HEK293T (cell line): ENCODE measurements around the gene GPR39.

Experiments used
- ARNT ChIP-seq: fragments of 450-650 bp; IDR thresholded peaks from 2 replicates; pipeline ENCODE4 v1.6.1; 2017; ENCODE audit warnings: mild to moderate bottlenecking
- BHLHE40 ChIP-seq: fragments of 450-650 bp; IDR thresholded peaks from 2 replicates; pipeline ENCODE4 v1.6.1; 2016; ENCODE audit warnings: mild to moderate bottlenecking, moderate library complexity, borderline replicate concordance
- ELF4 ChIP-seq: fragments of 450-650 bp; IDR thresholded peaks from 2 replicates; pipeline ENCODE4 v1.6.1; 2017; ENCODE audit warnings: antibody characterized with exemption
- FOXA1 ChIP-seq: fragments of 450-650 bp; IDR thresholded peaks from 2 replicates; pipeline ENCODE4 v1.6.1; 2016; ENCODE audit warnings: mild to moderate bottlenecking
- FOXK2 ChIP-seq: fragments of 450-650 bp; IDR thresholded peaks from 2 replicates; pipeline ENCODE4 v1.6.1; 2016; ENCODE audit warnings: mild to moderate bottlenecking
- FOXM1 ChIP-seq: fragments of 450-650 bp; IDR thresholded peaks from 2 replicates; pipeline ENCODE4 v1.6.1; 2017; ENCODE audit warnings: mild to moderate bottlenecking, borderline replicate concordance
- HDGF ChIP-seq: fragments of 450-650 bp; IDR thresholded peaks from 2 replicates; pipeline ENCODE4 v1.6.1; 2017; ENCODE audit warnings: antibody characterized with exemption, borderline replicate concordance
- L3MBTL2 ChIP-seq: fragments of 450-650 bp; conservative IDR thresholded peaks from 2 replicates; pipeline ENCODE4 v1.6.1; 2016; ENCODE audit warnings: mild to moderate bottlenecking
- NFRKB ChIP-seq: fragments of 450-650 bp; IDR thresholded peaks from 2 replicates; pipeline ENCODE4 v1.6.1; 2016; ENCODE audit warnings: mild to moderate bottlenecking, moderate library complexity
- PKNOX1 ChIP-seq: fragments of 450-650 bp; IDR thresholded peaks from 2 replicates; pipeline ENCODE4 v1.6.1; 2016
- SP1 ChIP-seq: fragments of 450-650 bp; IDR thresholded peaks from 2 replicates; pipeline ENCODE4 v1.6.1; 2017
- SUZ12 ChIP-seq: fragments of 450-650 bp; IDR thresholded peaks from 2 replicates; pipeline ENCODE4 v1.6.1; 2016; ENCODE audit warnings: mild to moderate bottlenecking
- TARDBP ChIP-seq: fragments of 450-650 bp; IDR thresholded peaks from 2 replicates; pipeline ENCODE4 v1.6.1; 2016

DNA sequence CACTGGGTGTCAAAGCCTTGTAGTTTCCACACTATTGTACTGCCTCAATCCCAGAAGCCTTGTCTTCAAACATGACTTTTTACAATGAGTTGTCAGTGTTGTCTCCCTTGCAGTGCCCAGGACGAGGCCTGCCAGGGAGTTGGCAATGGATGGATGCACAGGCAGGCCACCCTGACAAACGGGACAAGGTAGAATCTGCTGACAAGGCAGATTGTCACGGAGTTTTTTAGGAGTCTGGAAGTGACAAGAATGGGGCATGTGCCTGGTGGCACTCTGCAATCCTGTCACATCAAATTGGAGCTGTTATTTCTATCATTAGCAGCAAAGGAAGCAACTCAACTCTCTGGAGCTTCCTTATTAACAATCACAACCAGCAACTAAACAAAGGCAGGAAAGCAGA is 25.2 kb upstream of the GPR39 start:
- TF ChIP-seq ELF4 = no peak
- no peak for TF ChIP-seq HDGF
- no peak for TF ChIP-seq L3MBTL2
- no peak for TF ChIP-seq SP1
- TF ChIP-seq FOXM1 = no peak
- no peak for TF ChIP-seq FOXA1
- no peak for TF ChIP-seq TARDBP
- TF ChIP-seq SUZ12 = no peak
- no peak for TF ChIP-seq BHLHE40
- no peak for TF ChIP-seq PKNOX1
- no peak for TF ChIP-seq ARNT
- TF ChIP-seq FOXK2 = no peak
- TF ChIP-seq NFRKB = no peak
